NCI-H82 treated with DMSO at 0.1 percent for 48 hours (cell line): ENCODE results near the gene GSTCD.
"Not testable (repeated sequence)": the region's sequence is repeated elsewhere in the genome, so short reads cannot be mapped to it uniquely, and the experiment has no call there.

Experiments
- DNase-seq: peaks from one replicate; lab custom pipeline; 2025; ENCODE audit not compliant: unreplicated experiment; lab: John Stamatoyannopoulos, UW

GSTCD gene

DNA sequence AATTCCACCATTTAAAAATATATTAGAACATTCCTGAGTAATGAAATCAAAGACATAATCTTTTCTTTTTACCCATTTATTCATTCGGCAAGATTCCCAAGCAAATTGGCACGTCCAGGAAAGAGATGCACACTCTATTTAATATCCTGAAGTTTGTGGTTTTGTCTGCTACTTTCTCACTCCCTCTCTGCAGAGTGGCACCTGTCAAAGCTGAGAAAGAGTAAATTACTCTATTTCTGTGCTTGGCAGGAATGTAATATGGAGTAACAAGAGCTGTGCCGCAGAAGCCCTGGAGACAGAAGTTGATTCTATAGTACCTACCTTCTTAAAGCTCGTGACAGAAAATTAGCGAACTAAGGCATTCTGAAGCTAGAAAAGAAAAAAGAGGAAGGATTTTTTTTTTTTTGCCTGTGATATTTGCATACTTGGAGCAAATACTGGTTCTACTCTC is 5.5 kb downstream of the GSTCD start:
- DNase-seq = no peak

DNA sequence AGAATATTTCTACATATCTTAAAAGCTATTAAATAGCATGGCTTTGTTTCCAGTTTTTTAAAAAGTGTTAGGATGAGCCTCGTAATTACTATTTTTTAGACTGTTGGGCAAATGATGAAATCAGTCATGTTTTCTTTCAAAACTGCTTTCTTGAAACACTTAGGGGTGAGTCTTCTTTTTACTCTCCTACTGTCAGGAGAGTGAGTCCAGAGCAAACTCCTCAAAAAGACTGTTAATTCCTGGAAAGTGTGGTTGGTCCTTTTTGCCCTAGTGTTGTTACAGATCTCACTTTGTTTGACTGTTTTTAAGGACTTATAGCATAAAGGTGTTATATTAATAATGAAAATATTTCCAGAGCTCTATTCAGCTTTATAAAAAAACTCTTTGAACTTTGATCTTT is 6.3 kb downstream of the GSTCD start:
- DNase-seq = no peak

DNA sequence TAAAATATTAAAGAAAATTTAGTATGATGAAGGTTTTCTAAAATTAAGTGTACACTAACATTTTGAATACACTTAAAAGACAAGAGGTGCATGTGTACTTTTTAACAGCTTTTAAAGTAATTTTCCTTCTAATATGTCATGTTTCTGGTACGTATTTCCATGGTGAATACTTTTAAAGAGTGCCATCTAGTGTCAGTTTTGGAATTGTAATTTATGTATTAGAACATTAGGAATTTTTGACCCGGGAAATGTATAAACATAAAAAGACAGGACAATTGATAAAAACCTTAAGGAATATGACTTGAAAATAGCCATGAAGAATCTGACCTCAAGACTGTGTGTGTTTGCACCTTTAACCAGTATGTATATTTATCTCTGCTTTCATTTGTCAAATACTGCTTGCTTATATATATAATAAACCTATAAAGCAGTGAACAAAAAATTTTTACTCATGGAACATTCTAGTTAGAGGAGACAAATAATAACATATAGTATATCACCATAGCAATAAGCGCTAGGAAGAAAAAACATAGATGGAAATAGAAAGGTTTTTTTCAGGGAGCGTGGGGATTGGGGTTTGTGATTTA is 7.2 kb downstream of the GSTCD start:
- peak; percentile 2 for DNase-seq

DNA sequence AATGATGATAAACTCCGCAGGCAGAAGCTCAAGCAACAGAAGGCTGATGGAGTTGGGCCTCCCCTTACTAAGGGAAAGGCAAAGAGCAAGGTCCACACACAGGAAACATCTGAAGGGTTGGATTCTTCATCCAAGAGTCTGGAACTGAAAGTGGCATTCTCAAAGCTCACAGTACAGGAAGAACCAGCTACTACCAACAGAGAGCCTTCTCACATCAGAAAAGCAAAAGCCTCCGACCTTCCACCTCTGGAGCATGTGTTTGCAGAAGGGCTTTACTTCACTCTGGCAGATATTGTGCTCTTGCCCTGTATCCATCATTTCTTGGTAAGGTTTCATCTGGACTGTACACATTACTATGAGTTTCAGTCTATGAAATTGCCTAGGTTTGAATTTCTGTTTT is 10.6 kb downstream of the GSTCD start:
- no peak for DNase-seq

DNA sequence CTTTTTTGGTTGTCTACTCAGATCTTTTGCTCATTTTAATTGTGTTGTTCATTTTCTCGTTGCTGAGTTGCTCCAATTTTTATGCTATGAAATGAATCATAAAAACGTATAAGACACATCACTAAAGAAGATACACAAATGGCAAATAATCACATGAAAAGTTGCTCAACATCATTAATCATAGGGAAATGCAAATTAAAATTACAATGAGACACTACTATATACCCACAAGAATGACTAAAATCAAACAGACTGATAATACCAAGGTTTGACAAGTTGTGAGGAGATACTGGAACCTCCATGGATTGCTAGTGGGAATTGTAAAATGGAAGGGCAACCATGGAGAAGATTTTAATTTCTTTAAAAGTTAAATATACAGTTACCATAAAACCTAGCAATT is 17.0 kb downstream of the GSTCD start:
- no peak for DNase-seq

DNA sequence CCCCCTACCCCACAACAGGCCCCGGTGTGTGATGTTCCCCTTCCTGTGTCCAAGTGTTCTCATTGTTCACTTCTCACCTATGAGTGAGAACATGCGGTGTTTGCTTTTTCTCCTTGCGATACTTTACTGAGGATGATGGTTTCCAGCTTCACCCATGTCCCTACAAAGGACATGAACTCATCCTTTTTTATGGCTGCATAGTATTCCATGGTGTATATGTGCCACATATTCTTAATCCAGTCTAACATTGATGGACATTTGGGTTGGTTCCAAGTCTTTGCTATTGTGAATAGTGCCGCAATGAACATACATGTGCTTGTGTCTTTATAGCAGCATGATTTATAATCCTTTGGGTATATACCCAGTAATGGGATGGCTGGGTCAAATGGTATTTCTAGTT is 21.3 kb downstream of the GSTCD start:
- DNase-seq = not testable (repeated sequence)

DNA sequence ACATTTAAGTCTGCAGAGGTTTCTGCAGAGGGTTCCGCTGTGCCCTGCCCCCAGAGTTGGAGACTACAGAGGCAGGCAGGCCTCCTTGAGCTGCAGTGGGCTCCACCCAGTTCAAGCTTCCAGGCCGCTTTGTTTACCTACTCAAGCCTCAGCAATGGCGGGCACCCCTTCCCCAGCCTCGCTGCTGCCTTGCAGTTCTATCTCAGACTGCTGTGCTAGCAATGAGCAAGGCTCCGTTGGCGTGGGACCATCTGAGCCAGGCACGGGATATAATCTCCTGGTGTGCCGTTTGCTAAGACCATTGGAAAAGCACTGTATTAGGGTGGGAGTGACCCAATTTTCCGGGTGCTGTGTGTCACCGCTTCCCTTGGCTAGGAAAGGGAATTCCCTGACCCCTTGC is 26.6 kb downstream of the GSTCD start:
- DNase-seq = not testable (repeated sequence)

DNA sequence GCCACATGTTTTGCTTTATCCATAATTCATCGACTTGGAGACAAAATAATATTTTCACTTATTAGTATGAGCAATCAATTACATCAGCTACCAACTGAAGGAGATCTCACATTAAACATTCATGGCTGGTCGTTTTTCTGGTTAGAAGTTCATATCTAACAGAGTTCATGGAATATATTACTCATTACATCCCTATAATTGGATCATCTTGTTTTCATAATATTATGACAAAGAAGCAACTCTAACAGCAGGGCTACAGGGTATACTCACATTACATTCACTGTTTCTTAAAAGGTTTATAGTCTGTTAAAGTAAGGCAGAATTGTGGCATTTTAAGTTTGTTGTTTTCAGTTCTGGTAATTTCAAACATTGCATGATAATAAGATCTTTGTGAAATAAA is 33.0 kb downstream of the GSTCD start:
- DNase-seq = no peak

DNA sequence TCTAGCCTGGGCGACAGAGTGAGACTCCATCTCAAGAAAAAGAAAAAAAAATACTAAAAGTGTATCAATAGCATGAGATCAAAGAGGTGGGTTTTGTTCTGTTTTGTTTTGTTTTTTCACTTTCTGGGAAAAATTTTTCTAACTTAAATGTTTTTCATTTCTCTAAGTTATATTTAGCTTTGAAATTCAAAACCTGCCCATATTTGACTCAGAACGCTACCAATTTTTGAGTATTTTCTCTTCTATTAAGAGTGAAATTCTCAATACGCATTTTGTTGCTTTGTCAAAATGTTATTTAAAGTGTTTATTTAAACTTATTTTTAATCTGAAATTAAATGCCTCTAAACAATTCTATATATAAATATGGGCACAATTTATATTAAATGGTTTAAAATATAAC is 39.6 kb downstream of the GSTCD start:
- no peak for DNase-seq

DNA sequence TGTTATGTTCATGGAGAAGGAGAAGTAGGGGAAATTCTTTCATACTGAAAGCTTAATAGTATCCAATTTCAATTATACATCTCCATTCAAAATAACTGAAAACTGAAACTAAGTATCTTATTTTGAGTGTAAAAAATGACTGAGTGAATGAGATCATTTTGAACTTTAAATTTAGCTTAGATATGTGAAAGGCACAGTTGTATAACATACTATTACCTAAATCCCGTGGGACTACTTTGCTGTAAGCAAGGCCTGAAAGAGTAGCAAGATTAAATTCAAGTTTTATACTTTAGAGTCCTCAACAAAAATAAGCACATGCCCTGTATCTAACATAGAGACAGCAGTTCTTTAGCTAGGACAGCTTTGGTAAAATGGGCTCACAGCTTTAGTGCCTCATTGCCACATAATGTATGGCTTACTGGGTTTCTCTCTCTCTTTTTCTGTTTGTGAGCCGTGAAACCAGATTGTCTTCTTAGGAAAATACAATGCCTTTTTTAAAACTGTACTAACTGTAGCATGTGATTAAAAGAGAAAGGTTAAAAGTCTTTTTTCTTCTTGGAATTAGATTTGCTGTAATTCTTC is 43.2 kb downstream of the GSTCD start:
- no peak for DNase-seq

DNA sequence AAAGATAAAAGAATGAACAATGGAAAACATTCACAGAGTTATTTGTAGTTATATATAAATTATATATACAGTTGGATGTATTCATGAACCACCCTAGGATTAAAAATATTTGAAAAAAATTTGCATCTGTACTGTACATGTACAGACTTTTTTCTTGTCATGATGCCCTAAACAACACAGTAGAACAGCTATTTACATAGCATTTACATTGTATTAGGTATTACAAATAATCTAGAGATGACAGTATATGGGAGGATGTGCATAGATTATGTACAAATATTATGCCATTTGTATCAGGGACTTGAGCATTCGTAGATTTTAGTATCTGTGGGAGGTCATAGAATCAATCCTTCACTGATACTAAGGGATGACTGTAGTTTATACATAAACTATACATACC is 44.8 kb downstream of the GSTCD start:
- no peak for DNase-seq

DNA sequence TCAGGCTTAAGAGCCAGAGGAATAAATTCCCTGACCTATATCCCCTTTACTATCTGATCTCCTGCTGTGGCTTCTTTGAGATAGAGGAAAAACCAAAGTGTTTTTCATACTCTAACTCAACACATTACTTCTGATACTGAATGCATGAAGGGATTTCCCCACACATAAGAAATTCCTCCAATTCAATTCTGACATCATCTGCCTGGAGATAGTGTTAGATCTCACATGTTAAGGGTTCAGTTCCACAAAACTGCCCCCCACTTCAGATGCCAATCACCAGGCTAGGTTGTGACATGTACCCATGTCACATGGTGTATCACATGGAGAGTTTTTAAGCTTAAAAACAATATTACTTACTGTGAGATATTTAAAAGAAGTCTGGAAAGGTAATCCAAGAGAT is 46.8 kb downstream of the GSTCD start:
- no peak for DNase-seq

DNA sequence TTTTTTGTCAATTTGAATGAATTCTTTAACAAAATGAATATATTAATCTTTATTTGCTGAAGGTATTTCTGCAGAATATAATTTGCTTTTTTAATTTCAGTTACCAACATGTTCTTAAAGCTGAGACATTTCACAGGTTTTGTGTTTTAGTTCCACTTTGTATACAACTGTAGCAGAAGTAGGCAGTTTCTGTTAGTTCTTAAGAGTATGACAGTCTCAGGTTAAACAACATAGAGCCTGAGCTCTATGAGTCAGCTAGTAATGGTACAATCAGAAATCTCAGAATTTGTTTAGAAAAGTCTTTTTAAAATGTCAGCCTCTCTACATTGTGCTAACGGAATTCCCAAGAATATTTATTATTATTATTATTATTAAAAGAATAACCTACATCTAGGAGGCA is 50.4 kb downstream of the GSTCD start:
- DNase-seq = no peak

DNA sequence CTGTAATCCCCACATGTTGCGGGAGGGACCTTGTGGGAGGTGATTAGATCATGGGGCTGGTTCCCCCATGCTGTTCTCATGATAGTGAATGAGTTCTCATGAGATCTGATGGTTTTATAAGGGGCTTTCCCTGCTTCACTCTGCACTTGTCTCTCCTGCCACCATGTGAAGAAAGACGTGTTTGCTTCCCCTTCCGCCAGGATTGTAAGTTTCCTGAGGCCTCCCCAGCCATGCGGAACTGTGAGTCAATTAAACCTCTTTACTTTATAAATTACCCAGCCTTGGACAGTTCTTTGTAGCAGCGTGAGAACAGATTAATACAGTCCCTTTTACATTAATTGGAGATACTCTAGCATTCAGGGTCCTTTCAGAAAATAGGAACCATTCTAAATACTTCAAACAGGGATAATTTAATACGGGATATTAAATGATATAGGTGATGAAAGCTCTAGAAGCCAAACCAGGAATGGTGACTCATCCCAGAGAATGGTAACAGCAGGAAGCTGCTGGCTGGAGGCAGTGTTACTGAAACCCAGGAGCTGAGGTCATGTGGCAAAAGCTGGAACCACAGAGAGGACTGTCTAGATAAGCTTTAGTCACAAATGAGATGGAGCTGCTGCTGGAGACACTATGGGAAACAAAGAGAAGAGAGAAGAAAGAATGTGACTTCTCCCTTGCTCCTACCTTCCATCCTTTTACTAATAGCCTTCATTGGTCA is 57.3 kb downstream of the GSTCD start:
- no peak for DNase-seq

DNA sequence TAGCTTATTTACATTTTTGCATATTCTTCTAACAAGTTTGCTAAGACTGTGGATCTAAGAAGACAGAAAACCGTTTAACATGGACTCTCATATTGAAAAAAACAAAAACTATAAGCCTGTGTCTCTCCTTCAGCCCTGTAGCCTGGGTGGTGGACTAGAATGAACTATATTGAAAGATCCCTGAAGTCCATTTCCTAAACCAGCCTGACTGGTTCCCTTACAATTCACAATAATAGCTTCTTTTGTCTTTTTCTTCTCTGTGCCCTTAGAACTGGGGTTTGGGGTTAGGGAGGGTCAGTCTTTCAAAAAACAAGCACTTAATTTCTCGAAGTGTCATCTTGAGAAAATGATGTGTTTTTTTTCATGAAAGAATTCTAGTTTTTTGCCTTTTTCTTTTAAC is 59.0 kb downstream of the GSTCD start:
- DNase-seq = no peak

DNA sequence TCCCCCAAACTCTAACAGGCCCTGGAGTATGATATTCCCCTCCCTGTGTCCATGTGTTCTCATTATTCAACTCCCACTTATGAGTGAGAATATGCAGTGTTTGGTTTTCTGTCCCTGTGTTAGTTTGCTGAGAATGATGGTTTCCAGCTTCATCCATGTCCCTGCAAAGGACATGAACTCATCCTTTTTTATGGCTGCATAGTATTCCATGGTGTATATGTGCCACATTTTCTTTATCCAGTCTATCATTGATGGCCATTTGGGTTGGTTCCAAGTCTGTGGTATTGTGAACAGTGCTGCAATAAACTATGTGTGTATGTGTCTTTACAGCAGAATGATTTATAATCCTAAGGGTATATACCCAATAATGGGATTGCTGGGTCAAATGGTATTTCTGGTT is 61.9 kb downstream of the GSTCD start:
- not testable (repeated sequence) for DNase-seq

DNA sequence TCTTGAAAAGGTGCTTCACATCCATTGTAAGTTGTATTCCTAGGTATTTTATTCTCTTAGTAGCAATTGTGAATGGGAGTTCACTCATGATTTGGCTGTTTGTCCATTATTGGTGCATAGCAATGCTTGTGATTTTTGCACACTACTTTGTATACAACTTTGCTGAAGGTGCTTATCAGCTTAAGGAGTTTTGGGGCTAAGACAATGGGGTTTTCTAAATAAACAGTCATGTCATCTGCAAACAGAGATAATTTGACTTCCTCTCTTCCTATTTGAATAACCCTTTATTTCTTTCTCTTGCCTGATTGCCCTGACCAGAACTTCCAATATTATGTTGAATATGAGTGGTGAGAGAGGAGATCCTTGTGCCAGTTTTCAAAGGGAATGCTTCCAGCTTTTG is 63.5 kb downstream of the GSTCD start:
- not testable (repeated sequence) for DNase-seq

DNA sequence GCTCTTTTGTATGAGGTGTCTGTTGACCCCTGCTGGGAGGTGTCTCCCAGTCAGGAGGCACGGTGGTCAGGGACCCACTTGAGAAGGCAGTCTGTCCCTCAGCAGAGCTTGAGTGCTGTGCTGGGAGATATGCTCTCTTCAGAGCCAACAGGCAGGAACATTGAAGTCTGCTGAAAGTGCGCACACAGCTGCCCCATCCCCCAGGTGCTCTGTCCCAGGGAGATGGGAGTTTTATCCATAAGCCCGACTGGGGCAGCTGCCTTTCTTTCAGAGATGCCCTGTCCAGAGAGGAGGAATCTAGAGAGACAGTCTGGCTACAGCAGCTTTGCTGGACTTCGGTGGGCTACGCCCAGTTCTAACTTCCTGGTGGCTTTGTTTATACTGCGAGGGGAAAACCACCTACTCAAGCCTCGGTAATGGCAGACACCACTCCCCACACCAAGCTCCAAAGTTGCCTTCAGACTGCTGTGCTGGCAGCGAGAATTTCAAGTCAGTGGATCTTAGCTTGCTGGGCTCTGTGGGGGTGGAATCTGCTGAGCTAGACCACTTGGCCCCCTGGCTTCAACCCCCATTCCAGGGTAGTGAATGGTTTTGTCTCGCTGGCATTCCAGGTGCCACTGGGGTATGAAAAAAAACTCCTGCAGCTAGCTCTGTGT is 67.3 kb downstream of the GSTCD start:
- not testable (repeated sequence) for DNase-seq

DNA sequence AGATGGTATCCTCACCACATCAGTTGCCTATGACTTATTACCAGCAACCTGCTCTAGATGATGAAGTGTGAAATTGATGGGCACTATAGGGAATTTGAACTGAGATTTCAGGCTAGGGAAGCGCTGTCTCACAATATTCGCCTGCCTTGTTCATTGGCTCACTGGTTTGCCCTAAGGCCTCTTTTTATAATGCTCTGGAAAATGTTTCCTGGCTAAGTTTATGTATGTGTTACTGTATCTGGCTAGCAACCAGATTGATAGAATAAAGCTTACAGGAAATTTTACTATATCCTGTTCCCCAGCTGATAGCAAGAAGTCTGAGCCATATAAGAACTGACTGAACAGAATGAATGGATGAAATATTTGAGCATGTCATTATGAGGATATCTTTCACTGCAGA is 71.6 kb downstream of the GSTCD start:
- DNase-seq = no peak

DNA sequence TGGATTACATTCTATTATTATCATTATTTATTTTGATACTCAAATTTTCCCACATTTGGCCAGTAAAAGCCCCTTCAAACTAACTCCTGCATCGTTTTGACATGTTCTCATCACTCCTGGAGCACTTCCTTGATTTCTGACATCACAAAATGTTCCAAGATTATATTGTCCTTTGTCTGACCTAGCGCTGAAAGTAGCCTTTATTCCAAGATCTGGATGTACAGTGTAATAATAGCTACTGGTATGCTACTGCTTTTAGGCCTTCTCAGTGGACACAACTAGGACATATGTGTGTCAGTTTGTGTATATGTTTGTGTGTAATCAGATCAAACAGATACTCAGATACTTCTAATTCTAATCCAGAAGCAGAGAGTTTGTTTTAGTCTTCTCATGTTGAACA is 76.2 kb downstream of the GSTCD start:
- no peak for DNase-seq

DNA sequence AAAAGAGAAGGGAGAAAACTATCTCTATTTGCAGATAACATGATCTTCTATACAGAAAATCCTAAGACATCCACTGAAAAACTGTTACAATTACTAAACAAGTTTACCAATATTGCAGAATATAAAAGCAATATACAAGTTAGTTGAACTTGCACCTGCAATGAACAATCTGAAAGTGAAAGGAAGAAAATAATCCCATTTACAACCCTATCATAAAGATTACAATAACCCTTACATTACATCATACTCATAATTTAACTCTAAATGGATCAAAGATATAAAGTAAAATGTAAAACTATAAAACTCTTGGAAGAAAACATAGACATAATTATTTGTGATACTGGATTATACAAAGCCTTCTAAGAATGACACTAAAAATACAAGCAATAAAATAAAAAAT is 77.2 kb downstream of the GSTCD start:
- no peak for DNase-seq

DNA sequence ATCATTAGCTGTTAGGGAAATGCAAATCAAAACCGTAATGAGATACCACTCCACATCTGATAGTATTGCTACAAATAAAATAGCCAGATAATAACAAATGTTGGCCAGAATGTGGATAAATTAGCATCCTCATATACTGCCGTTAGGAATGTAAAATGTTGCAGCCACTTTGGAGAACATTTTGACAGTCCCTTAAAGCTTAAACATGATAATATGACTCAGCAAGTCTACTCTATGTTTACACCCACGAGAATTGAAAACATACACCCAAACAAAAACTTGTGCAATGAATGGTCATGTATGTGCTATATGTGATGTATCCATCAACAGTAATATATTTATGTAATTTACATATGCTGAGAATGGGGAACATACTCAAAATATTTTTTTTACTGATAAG is 78.2 kb downstream of the GSTCD start:
- no peak for DNase-seq
